GM12878 (cell line): ENCODE results near the gene CCDC187.

Source experiments
- CTCF ChIP-seq, 3 experiments: IDR thresholded peaks in 2 of 3; conservative IDR thresholded peaks in 1 of 3; 2 replicates each; pipeline ENCODE4 v1.5.1; 2011; ENCODE audit warnings: low read depth in 3 of 3, low read length in 3 of 3, mild to moderate bottlenecking in 3 of 3, control low read depth in 2 of 3, moderate library complexity in 2 of 3, inconsistent platforms in 1 of 3, mixed read lengths in 1 of 3; ENCODE audit not compliant: control insufficient read depth in 2 of 3, insufficient read depth in 1 of 3; ENCODE audit errors: extremely low read depth in 1 of 3
- EP300 ChIP-seq, 2 experiments: fragments of 150-350 bp in 1 of 2; IDR thresholded peaks; 2 replicates each; pipeline ENCODE4 v1.6.1; 2011 to 2012; ENCODE audit warnings: low read depth in 2 of 2, low read length in 2 of 2, borderline replicate concordance in 1 of 2, improper control_type of control experiment in 1 of 2, inconsistent platforms in 1 of 2; ENCODE audit not compliant: control insufficient read depth in 1 of 2
- GABPA ChIP-seq: IDR thresholded peaks from 2 replicates; pipeline ENCODE4 v1.6.1; 2014; ENCODE audit warnings: antibody characterized with exemption, low read depth, mild to moderate bottlenecking, inconsistent platforms
- IKZF1 ChIP-seq: fragments of 450-650 bp; conservative IDR thresholded peaks from 2 replicates; pipeline ENCODE4 v1.6.1; 2017; ENCODE audit warnings: antibody characterized with exemption, mild to moderate bottlenecking
- KDM1A ChIP-seq: fragments of 200-600 bp; sonication (generic); IDR thresholded peaks from 2 replicates; pipeline ENCODE4 v1.6.1; 2016; ENCODE audit warnings: borderline replicate concordance
- MAX ChIP-seq: IDR thresholded peaks from 2 replicates; pipeline ENCODE4 v1.6.1; 2012; ENCODE audit warnings: low read depth, low read length, improper control_type of control experiment
- POLR2A ChIP-seq: IDR thresholded peaks from 2 replicates; pipeline ENCODE4 v1.6.1; 2011; ENCODE audit warnings: low read depth, mild to moderate bottlenecking, low read length
- SIX5 ChIP-seq: IDR thresholded peaks from 2 replicates; pipeline ENCODE4 v1.6.1; 2011; ENCODE audit warnings: mild to moderate bottlenecking, low read depth, low read length, moderate library complexity; ENCODE audit not compliant: severe bottlenecking
- YY1 ChIP-seq: IDR thresholded peaks from 2 replicates; pipeline ENCODE4 v1.6.1; 2011; ENCODE audit warnings: low read depth, mild to moderate bottlenecking, low read length
- ZNF274 ChIP-seq: IDR thresholded peaks from one replicate; pipeline ENCODE4 v1.8.0; 2011; ENCODE audit not compliant: insufficient read length, insufficient read depth
- TF ChIP-seq, protein P1 (sequence below): IDR thresholded peaks from 2 replicates; pipeline ENCODE4 v1.6.1; 2011; ENCODE audit warnings: borderline replicate concordance, low read depth, mild to moderate bottlenecking, moderate library complexity, mixed read lengths, low read length; ENCODE audit not compliant: insufficient read depth; ENCODE audit errors: extremely low read length
- TF ChIP-seq, protein P2 (sequence below): IDR thresholded peaks from 2 replicates; pipeline ENCODE4 v1.6.1; 2012; ENCODE audit warnings: low read depth, low read length, improper control_type of control experiment
- TF ChIP-seq, protein P3 (sequence below): IDR thresholded peaks from 2 replicates; pipeline ENCODE4 v1.6.1; 2011; ENCODE audit warnings: low read depth, low read length, improper control_type of control experiment, borderline replicate concordance

GRCh38 chr9:136242248-136242647, 61.6 kb downstream of the CCDC187 start:
- no peak for TF ChIP-seq MAX
- TF ChIP-seq, protein P1, sequence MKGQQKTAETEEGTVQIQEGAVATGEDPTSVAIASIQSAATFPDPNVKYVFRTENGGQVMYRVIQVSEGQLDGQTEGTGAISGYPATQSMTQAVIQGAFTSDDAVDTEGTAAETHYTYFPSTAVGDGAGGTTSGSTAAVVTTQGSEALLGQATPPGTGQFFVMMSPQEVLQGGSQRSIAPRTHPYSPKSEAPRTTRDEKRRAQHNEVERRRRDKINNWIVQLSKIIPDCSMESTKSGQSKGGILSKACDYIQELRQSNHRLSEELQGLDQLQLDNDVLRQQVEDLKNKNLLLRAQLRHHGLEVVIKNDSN: no peak
- no peak for TF ChIP-seq ZNF274
- no peak for TF ChIP-seq SIX5
- no peak for TF ChIP-seq CTCF (IDR thresholded peaks at IDR 0.05 in 2 of 3, conservative IDR thresholded peaks at IDR 0.05 in 1 of 3; ENCODE audit: control insufficient read depth in 2 of 3, extremely low read depth in 1 of 3, insufficient read depth in 1 of 3, low read depth in 3 of 3, low read length in 3 of 3)
- TF ChIP-seq YY1: no peak
- no peak for TF ChIP-seq GABPA
- TF ChIP-seq KDM1A: no peak
- TF ChIP-seq, protein P2, sequence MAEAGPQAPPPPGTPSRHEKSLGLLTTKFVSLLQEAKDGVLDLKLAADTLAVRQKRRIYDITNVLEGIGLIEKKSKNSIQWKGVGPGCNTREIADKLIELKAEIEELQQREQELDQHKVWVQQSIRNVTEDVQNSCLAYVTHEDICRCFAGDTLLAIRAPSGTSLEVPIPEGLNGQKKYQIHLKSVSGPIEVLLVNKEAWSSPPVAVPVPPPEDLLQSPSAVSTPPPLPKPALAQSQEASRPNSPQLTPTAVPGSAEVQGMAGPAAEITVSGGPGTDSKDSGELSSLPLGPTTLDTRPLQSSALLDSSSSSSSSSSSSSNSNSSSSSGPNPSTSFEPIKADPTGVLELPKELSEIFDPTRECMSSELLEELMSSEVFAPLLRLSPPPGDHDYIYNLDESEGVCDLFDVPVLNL: no peak
- TF ChIP-seq IKZF1: no peak
- no peak for TF ChIP-seq POLR2A
- no peak for TF ChIP-seq EP300 (IDR thresholded peaks at IDR 0.05; ENCODE audit: borderline replicate concordance in 1 of 2, control insufficient read depth in 1 of 2, low read depth in 2 of 2, low read length in 2 of 2)
- TF ChIP-seq, protein P3, sequence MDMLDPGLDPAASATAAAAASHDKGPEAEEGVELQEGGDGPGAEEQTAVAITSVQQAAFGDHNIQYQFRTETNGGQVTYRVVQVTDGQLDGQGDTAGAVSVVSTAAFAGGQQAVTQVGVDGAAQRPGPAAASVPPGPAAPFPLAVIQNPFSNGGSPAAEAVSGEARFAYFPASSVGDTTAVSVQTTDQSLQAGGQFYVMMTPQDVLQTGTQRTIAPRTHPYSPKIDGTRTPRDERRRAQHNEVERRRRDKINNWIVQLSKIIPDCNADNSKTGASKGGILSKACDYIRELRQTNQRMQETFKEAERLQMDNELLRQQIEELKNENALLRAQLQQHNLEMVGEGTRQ: no peak
